Ammon's horn (tissue), 1 donor: ENCODE results near the gene NLRX1.
"Not testable (repeated sequence)": the region's sequence is repeated elsewhere in the genome, so short reads cannot be mapped to it uniquely, and the experiment has no call there.

Experiments
- DNase-seq: peaks from one replicate; pipeline ENCODE4 v3.0.0-alpha.2; 2016; ENCODE audit warnings: low spot score

The NLRX1 gene

DNA sequence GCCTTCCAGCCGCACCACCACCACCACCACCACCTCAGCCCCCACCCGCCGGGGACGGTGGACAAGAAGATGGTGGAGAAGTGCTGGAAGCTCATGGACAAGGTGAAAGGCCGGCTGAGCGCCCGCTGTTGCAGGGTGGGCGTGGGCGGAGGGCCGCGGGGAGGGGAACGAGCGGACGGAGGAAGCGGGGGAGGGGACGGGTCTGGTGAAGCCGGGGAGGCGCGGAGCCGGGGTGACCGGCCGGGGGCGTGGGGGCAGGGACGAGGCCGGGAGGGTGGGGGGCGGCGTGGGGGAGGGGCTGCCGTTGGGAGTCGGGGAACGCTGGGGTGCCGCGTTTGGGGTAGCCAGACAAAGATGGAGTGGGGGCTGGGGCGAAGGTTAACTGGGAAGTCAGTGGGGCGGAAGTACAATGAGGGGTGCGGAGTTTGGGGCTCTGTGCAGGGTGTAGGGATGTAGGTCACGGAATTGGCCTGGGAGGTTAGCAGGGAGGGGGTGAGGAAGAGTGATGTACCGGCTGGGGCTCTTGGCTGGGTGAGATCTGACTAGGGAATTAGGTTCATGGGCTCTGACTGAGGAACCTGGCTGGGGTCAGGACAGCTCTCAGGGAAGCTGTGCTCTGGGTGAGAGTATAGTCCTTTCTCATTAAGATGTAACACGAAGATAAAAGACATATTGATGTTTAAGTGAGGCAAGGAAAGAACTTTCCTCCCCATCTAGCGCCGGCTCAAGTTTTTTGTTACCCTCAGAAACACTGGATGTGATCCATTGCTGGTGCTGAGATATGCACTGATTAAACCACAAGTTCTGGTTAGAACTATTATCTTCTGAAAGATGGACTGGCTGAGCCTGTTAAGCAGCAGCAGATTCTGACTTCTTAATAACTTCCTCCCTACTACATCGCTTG is 38.2 kb downstream of the NLRX1 start:
- DNase-seq, result peak; percentile 20

DNA sequence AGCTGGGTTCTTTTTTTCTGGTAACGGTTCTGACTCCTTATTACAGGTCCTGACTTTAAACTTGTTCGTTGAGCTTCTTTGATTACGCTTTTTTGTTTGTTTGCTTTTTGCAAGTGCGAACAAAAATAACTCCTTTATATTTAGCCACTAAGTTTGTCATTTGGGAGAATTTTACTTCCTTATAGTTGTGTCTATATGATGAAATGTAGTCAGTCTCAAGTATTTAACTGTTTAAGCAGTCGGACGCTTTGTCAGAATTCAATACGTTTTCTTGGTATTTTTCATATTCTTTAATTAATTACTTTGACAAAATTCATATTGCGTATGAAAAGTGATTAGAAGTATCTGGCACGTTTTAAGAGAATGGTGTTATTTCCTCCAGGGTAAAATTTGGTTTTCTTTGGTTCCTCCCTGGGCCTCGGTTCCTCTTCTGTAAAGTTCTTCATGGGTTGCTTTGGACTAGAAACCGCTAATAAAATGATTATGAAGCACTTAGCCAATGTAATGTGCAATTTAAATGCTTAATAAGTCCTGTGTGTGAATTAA is 39.0 kb downstream of the NLRX1 start:
- DNase-seq, result no peak

GRCh38 chr11:119209186-119209585 is 40.7 kb downstream of the NLRX1 start:
- DNase-seq, result no peak

- DNase-seq, result no peak
Measured at GRCh38 chr11:119210050-119210449, 41.5 kb downstream of the NLRX1 start.

GRCh38 chr11:119218141-119218878 is 49.8 kb downstream of the NLRX1 start:
- DNase-seq, result no peak

GRCh38 chr11:119222308-119222707 is 53.8 kb downstream of the NLRX1 start:
- DNase-seq, result peak; percentile 65

GRCh38 chr11:119222891-119223290 is 54.4 kb downstream of the NLRX1 start:
- no peak for DNase-seq

DNA sequence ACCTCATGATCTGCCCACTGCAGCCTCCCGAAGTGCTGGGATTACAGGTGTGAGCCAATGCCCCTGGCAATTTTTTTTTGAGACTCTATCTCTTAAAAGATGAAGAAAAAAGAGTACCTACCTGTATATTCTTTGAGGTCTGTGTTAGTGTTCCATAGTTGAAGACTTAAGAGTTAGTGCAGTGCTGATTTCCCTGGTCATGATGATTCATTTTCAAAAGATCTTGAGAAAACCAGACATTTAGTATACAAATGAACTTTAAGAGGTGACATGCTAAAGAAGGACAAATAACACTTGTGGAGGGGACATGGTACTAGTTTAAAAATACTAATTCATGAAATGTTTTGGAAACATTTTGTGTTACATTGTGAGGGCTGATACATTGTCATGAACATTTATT is 55.3 kb downstream of the NLRX1 start:
- DNase-seq, result no peak

GRCh38 chr11:119228535-119229287 is 60.2 kb downstream of the NLRX1 start:
- DNase-seq, result not testable (repeated sequence)

- DNase-seq, result no peak
Measured at GRCh38 chr11:119229288-119229672, 60.8 kb downstream of the NLRX1 start.

- no peak for DNase-seq
Measured at GRCh38 chr11:119229741-119230140, 61.2 kb downstream of the NLRX1 start.
